ENCODE results near the gene EEF2K. TPM values are rescaled to one million over a fixed set of nuclear protein-coding genes. Genes with fewer than 3 reads are reported as not detected.

The EEF2K gene
- polyA plus RNA-seq, 2 of the 4 experiments (the other 2 are of a cell fraction) = 8.2 to 9.4 TPM

- FAIRE-seq (no peak), ATAC-seq (no peak), DNase-seq (ENCODE audit: low read depth in 1 of 2, low spot score in 1 of 2) (no peak)
- peaks cover 14% of the 10 kb centered on the region for H3K4me1 ChIP-seq
- CTCF ChIA-PET = interaction anchor here (1.6 to 24.4 kb wide), 3 partner anchors 15 to 129 kb away, joined by 4 to 320 read pairs (median 87); partner anchors contain the start of genes EEF2K and POLR3E
- 73% methylated on average over 16 of the region's 16 CpGs for WGBS (ENCODE audit: missing lambda C conversion rate)
- no peak overlapping the region for H3K4me3 ChIP-seq
- peak overlapping the region in 1 of 2 experiments; percentile 88; a peak in 2 of 6 replicates for H3K27ac ChIP-seq
- no peaks in the 10 kb centered on the region for H3K9me3 ChIP-seq
- H3K4me2 ChIP-seq = peak overlapping the region; percentile 76
- POLR2A ChIA-PET = no interaction called here
- TF ChIP-seq ZNF302 (CRISPR knock-in tag; IDR thresholded peaks at IDR 0.05) = no peak
- no peak for TF ChIP-seq NR3C1 (IDR thresholded peaks at IDR 0.05)
- TF ChIP-seq MAX (IDR thresholded peaks at IDR 0.05) = no peak
- TF ChIP-seq KDM5A (IDR thresholded peaks at IDR 0.05) = no peak
- no peak for TF ChIP-seq CHD4 (IDR thresholded peaks at IDR 0.05; ENCODE audit: borderline replicate concordance)
- TF ChIP-seq PBX3 (IDR thresholded peaks at IDR 0.05) = no peak
- no peak for TF ChIP-seq GATA3 (IDR thresholded peaks at IDR 0.05; ENCODE audit: borderline replicate concordance)
- TF ChIP-seq MAFK (IDR thresholded peaks at IDR 0.05; ENCODE audit: partially characterized antibody) = no peak
- TF ChIP-seq CBX8 (IDR thresholded peaks at IDR 0.05) = no peak
- no peak for TF ChIP-seq JUN (IDR thresholded peaks at IDR 0.05)
- TF ChIP-seq EHF (CRISPR knock-in tag; IDR thresholded peaks at IDR 0.05) = no peak
- no peak for TF ChIP-seq ESRRA (IDR thresholded peaks at IDR 0.05; ENCODE audit: borderline replicate concordance, low read length)
- TF ChIP-seq HOXB13 (CRISPR knock-in tag; IDR thresholded peaks at IDR 0.05; ENCODE audit: low read depth) = no peak
- no peak for TF ChIP-seq BHLHE40 (IDR thresholded peaks at IDR 0.05; ENCODE audit: low read depth, low read length)
- no peak for TF ChIP-seq TP53 (CRISPR knock-in tag; IDR thresholded peaks at IDR 0.05)
- TF ChIP-seq RARB (CRISPR knock-in tag; IDR thresholded peaks at IDR 0.05) = no peak
- no peak for TF ChIP-seq ELK1 (IDR thresholded peaks at IDR 0.05; ENCODE audit: low read depth, low read length)
- no peak for TF ChIP-seq REST (IDR thresholded peaks at IDR 0.05)
- no peak for TF ChIP-seq CTCF (IDR thresholded peaks at IDR 0.05)
Measured at GRCh38 chr16:22192261-22193062, 13.6 kb upstream of the EEF2K start.
